Inferior parietal cortex (tissue), 1 donor: ENCODE results near the gene NLK.
"Not testable (repeated sequence)": the region's sequence is repeated elsewhere in the genome, so short reads cannot be mapped to it uniquely, and the experiment has no call there.

Source experiments
- DNase-seq: peaks from one replicate; pipeline ENCODE4 v3.0.0-alpha.2; 2016; ENCODE audit errors: extremely low spot score

The NLK gene

DNA sequence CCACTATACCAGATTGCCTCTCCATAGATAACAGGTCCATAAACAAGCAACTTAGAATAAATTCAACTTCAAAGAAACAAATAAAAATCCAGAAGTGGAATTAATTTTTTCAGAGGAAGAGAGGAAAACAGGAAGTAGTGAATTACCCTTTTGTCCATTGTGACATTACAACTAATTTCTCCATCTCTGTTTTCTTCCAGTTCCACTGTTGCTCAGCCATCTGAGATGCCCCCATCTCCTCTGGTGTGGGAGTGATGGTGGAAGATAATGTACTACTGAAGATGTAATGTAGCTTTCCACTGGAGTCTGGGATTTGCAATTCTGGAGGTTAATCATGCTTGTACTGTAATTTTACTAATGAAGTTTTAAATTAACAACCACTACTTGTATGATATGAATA, 151.9 kb downstream of the NLK start:
- DNase-seq: no peak

DNA sequence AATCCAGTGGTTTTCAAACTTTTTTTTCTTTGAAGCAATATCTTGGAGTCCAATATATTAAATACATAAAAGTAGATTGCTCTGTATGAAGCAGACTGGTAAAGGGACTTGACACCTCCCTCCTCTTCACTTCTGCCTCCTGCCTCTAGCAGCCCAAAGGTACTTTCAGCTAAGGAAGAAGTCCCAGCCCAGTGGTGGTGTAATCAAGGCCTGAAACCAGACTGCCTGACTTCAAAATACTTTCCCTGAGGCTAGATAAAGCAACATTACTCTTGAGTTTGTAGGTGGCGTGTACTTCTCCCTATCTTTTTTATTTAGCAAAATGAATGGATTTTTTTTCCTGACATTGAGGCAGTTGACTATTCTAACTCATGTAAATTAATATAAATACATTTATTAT, 154.2 kb downstream of the NLK start:
- DNase-seq: no peak

DNA sequence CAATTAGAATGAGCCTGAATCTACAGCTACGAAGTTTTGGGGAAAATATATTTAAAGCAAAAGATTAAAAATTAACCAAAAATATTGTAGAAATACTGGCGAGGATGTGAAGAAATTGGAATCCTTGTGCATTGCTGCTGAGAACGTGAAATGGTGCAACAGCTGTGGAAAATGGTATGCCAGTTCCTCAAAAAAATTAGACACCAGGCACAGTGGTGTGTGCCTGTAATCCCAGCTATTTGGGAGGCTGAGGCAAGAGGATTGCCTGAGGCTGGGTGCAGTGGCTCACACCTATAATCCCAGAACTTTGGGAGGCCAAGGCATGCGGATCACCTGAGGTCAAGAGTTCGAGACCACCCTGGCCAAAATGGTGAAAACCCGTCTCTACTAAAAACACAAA, 156.6 kb downstream of the NLK start:
- no peak for DNase-seq

DNA sequence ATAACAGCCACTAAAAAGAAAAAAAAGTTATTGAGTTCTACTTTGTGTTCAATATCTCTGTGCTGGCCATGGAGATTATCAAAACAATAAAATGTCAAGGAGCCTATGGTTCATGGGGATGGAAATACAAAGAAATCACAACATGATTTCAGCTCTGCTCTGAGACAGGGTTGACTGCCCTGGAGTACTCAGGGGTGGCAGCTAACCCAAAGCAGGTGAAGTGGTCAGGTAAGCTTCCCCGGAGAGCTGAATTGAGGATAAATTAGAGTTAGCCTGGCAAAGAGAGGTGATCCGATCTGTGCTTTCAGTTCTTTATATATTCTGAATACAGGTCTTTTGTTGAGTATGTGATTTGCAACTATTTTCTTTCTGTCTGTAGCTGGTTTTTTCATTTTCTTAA, 157.3 kb downstream of the NLK start:
- no peak for DNase-seq

DNA sequence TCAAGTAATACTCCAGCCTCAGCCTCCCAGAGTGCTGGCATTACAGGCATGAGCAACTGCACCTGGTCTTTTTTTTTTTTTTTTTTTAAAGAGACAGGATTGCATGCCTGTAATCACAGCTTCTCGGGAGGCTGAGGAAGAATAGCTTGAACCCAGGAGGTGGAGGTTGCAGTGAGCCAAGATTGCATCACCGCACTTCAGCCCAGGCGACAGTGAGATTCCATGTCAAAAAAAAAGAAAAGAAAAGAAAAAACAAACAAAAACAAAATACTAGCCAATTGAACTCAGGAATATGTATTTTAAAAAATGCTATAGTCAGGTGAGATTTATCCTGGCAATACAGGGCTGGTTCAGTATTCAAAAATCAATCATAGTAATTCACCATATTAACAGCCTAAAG, 158.8 kb downstream of the NLK start:
- no peak for DNase-seq

DNA sequence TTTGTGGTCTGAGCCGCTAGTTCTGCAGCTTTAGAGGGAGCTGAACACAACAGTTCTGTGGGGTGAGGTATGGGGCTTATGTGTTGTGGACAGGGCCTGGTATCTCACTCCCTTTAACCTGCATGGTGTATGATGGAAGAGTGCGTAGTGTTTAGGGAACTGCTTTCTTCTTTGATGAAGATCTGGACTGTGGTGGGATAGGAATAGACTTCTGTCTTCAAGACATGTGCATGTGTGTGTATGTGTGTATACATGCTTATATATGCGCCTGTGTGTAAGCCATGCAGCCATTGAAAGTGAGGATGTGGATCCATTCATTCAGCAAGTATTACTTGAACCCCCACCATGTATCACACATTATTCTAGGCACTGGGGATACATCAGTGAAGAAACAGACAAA, 161.8 kb downstream of the NLK start:
- no peak for DNase-seq

DNA sequence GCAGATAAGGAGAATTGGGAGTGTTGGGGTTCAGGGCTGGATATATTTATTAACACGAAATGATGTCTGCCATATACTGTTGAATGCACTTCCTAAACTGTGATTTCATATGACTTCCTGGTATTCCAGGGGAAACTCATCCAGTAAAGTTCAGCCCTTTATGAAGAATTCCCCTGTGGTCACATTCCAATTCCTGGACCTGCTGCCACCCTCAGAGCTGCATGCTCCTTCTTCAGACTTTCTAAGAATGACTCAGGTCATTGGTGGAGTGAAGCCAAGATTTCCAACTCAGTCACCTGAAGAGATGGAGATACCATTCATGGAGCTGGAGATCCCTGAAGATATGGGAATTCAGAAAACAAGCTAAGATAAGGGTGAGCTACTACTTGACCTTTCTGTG, 162.3 kb downstream of the NLK start:
- DNase-seq: no peak

DNA sequence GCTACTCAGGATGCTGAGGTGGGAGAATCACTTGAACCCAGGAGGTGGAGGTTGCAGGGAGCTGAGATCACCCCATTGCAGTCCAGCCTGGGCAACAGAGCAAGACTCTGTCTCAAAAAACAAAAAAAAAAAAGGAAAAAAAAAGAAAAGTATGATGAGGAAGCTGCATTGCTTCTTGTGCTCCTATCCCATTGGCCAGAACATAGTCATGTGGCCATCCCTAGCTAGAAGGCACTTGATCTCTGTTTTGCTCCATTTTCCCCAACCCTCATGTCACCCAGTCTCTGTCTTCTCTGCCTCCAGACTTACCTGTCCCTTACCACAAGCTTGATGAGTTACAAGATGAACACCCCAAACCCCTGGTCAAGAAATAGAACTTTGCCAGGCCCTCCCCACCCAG, 163.8 kb downstream of the NLK start:
- DNase-seq: no peak

DNA sequence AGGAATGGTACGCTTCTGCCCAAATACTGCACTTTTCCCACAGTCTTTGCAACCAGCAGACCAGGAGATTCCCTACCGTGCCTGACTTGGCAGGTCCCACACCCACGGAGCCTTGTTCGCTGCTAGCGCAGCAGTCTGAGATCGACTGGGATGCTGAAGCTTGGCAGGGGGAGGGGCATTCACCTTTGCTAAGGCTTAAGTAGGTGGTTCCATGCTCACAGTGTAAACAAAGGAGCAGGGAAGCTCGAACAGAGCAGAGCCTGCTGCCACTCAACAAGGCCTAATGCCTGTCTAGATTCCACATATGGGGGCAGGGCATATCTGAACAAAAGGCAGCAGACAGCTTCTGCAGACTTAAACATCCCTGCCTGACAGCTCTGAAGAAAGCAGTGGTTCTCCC, 169.3 kb downstream of the NLK start:
- no peak for DNase-seq

DNA sequence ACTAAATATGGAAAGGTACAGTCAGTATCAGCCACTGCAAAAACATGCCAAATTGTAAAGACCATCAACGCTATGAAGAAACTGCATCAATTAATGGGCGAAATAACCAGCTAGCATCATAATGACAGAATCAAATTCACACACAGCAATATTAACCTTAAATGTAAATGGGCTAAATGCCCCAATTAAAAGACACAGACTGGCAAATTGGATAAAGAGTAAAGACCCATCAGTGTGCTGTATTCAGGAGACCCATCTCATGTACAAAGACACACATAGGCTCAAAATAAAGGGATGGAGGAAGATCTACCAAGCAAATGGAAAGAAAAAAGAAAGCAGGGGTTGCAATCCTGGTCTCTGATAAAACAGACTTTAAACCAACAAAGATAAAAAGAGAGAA, 171.1 kb downstream of the NLK start:
- DNase-seq: not testable (repeated sequence)

DNA sequence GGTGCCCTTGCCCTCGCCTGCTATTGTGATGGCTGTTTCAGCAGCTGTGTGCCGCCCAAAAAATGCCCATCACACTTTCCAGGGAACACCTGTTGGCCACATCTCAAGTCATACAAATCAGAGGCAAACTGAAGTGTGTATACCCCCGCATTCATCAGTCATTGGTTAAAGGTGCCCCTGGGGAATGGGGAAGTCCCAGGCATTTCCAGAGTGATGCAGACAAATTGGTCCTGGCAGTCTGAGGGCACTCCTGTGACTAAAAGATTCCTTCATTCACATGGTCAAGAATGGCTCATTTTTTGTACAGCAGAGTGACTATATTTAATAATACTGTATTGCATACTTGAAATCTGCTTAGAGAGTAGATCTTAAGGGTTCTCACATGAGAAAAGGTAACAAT, 173.6 kb downstream of the NLK start:
- DNase-seq: no peak

DNA sequence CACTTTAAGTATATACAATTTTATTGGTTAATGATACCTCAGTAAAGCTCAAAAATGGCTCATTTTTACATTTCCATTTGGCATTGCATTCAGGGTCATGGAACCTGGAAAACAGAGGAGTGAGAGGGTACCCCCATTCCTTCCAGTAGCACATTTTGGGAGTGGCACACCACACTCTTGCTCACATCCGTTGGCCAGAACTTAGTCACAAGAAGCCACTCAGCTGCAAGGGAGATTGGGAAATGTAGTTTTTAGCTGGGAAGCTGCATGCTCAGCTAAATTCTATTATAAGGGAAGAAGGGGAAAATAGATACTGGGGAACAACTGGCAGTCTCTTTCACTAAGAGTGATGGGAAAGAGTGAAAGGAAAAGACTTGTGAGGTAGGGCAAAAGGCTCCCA, 174.1 kb downstream of the NLK start:
- no peak for DNase-seq

DNA sequence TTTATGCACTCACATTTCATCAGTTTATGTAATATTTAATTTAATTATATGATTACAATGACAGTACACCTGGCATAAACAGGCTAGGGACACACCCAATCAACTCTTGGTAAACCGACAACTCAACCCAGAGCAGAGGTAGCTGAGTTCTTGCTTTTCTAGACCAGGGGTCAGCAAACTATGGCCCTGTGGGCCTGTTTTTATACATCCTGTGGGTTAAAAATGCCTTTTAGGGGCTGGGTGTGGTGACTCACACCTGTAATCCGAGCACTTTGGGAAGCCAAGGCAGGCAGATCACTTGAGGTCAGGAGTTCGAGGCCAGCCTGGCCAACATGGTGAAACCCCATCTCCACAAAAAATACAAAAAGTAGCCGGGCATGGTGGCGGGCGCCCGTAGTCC, 177.3 kb downstream of the NLK start:
- DNase-seq: no peak

DNA sequence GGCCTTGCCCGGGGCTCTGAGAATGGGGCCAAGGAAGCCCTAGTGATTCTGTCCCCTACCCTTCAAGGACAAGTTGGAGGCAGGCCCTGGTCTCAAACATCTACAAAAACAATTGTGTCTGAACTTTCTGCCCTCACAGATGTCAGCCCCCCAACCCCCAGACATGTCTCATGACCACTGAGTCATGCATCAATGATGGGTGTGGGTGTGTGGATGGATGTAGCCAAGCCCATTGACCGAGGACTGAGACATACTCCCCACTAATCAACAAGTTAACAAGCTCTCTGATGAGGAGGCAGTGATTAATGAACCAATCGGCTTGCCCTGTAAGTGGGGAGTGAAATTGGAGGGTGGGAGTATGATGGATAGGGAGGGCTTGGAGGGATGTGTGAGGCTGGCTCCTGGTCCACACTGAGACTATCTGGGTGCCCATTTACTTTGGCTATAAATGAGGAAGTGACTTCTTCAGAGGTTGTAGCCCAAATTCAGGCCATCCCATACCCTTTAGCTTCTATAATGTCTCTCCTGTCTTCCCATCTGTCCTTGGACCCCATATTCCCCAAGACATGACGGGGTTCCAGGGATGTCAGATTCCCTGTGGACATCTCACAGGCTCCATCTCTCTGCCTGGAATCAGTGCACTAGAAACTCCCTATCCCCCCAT, 179.4 kb downstream of the NLK start:
- DNase-seq: no peak

DNA sequence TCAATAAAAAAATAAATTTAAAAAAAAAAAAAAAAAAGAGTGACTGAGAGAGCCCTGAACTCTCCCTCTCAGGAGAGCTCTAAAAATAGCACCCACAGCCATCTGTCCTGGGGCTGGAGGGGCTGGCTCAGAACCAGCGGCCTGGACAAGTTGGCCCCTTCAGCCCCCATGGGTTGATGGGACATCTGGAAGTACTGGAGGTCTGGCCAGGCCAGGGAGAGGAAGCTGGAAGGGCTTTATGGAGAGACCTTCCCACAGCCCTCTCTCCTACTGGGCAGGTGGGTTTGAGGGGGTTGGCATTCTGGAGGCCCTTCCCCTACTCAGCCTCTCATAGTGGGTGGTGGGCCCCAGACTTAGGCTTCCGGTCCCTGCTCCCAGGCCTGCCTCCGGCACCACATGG, 182.8 kb downstream of the NLK start:
- no peak for DNase-seq

DNA sequence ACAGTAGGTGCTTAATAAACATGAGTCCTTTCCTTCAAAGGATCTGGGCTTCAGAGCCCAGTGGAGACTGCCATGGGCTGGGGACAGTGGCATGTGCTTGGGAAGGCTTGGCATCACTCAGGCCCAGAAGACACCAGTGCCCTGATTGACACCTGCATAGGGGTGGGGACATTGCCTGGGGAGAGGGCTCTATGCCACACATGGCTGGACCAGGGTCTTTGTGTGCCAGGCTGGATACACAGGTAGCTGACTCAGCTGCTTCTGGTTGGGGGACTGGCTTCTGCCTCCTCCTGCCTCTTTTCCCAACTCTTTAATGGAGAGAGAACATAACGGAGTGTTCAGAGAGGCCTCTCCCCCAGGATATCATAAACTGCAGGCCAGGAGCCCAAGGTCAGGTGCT, 183.4 kb downstream of the NLK start:
- no peak for DNase-seq

DNA sequence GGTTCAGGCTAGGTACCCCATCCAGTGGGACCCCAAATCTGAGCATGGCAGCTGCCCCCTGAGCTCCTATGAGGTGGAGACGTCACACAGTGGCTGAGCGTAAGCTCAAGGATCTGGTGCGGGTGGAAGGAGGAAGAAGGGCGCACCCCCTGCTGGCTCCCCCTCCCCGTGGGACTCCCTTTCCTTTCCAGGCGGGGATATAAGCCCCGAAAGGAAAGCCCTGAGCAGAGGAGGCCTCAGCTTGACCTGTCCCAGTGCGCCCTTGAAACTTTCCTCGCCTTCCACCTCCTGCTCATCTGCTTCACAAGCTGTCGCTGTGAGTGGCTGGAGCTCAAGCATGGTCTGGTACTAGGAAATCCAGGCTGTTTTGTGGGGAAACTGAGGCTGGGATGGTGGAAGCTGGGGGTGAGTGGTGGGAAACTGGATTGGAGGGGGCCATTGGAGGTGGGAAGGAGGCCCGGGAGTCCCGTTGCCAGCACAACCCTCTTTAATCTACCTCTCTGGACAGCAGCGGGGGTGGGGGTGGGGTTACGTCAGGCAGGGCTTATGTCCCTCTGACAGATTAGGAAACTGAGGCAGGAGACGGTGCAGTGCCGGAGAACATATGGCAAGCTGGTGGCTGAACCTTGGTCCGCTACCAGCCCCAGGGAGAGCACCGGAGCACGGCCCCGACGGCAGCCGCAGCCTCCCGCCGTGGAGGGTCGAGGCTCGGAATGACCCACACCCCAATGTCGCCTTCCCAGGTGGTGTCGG, 184.3 kb downstream of the NLK start:
- DNase-seq: no peak

DNA sequence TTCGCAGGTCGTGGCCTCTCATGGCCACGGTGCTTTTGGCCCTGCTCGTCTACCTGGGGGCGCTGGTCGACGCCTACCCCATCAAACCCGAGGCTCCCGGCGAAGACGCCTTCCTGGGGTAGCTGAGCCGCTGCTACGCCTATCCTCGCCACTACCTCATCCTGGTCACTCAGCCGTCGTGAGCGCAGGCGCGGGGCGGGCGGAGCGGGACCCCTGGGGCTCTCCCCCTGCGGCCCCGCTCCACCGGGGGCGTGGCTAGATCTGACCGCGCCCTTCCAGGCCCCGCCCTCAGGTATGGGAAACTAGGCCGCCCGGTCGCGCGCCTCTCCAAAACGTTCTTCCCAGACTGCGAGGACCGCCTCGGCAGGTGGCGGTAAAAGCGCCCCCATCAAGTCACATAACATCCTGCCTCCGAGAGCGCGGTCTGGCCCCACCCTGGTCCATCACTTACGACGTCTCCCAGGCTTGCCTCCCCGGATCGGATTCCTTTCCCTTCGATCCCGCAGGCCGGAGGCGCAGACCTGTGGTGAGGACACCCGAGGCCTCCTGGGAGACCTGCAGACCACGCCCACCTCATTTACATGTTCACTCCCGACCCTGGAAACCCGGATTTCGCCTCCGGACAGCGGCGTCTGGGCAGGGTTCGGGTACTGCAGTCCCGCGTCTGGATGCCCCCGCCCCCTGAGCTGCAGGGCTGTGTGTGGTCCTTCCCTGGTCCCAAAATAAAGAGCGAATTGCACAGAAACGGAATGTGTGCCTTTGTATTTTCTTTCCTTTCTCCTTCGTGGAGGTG, 185.0 kb downstream of the NLK start:
- peak; percentile 12 for DNase-seq

DNA sequence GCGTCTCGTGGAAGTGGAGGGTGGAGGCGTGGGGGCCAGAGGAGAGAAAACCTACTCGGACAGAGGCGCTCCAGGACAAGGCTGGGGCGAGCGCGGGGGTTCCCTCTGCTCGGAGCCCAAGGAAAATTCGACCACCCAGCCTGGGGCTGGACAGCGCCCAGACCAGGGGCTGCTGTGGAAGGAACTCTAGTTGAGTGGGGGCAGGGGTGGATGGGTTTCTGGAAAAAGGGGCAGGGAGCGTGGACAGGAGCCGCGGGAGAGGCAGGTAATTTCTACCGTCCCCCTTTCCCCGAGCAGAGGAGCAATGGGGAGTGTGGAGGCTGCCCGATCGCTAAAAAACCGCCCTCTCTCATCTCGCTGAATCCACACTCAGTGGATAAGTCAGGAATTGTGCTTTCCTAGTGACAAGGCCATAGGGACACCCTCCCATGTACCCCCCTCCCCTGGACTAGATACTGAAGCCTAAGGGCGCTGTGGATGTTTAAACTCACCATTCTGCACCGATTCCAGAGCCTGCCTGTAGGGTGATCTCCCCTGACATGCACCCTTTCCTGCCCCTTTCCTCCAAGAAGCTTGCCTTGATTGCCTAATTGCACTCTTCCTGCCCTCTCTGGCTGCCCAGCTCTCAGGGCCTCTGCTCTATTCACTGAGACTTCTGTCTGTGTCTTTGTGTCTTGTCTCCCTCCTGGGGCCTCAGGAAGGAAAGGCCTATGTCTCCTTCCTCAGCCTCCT, 185.8 kb downstream of the NLK start:
- no peak for DNase-seq

DNA sequence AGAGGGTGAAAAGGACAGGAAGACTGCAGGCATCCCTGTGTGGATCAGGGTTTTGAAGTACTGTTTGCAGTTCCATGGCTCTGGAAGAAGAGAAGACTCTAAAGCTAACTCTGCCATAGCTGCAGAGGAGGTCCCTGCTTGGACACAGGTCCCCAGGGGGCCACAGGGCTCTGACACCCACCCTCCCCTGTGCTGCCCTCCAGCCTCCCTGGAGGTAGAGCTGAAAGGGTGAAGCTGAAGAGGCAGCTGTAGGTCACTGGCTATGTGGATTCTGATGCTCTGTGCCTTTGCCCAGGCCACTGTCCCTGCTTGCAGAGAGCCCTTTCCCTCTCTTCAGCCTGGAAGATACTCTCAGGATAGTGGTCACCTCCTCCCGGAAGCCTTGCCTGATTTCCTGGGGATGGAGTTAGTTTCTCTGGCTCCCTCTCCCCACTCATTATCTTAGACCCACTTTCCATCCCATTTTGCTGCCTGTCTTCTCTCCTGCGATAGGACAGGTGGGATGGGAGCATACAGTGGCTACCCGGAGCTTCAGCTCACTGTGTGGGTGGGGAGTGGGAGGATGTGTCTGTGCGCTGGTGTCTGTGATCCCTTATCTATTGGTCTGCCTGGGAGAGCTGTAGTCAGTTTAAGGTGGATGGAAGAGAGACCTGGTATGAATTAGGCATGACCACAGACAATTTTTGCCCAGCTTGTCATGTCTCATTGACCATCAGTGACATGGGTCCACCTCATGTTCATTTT, 186.7 kb downstream of the NLK start:
- DNase-seq: no peak

DNA sequence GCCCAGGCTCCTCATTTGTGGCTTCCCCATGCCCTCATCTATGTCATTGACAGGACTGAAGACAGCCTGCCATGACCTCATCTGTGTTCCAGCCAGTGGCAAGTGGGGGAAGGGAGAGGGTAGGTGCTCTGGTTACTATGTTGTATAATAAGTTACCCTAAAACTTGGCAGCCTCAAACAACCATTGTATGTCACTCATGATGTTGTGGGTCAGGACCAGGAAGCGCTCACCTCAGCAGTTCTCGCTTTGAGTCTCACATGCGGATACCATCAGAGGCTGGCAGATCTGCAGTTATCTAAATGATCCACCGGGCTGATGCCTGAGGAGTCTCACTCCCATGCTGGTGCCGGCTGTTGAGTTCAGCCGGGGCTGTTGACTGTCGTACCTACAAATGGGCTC, 187.5 kb downstream of the NLK start:
- DNase-seq: no peak

DNA sequence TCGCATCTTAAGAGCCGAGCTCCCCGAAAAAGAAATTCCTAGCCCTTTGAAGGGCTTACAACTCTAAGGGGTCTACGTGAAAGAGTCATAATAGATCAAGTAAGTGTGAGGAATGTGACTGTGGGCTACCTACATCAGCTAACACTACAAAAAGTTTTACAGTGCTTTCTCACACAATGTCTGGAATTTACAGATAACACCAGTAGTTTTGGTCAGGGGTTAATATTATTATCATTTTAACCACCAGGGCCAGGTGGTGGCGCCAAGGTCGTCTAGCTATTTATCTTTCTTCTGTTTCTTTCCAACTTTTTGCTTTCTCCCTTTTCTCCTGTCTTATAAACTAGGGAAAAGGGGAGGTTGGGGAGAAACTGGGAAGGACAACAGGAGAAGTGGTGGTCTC, 188.1 kb downstream of the NLK start:
- DNase-seq: not testable (repeated sequence)
